Sciatic nerve (tissue), 2 donors: ENCODE measurements around the gene ZNF8. TPM values are rescaled to one million over a fixed set of nuclear protein-coding genes. Genes with fewer than 3 reads are reported as not detected.
"Not testable (repeated sequence)": the region's sequence is repeated elsewhere in the genome, so short reads cannot be mapped to it uniquely, and the experiment has no call there.

ENCODE experiments used
- ATAC-seq: fragments of 200-7000 bp; cut with Tn5 transposase; one replicate; pipeline ENCODE4 v1.9.1; 2020; ENCODE audit warnings: mild to moderate bottlenecking, moderate library complexity
- DNase-seq: peaks from one replicate; pipeline ENCODE4 v3.0.0-alpha.2; 2020; ENCODE audit warnings: low spot score
- intact Hi-C: fragments of 100-400 bp; cut with DNase I; formaldehyde crosslinking; loops from one replicate; pipeline ENCODE4 v1.14.2; 2022
- total RNA-seq: library from RNA; stranded (reverse); fragmentation: NEBNext Ultra II Directional; extraction: Animal tissue kit (Norgen Biotek cat#: 25700); gene quantifications from one replicate; pipeline ENCODE4 v1.2.1, GENCODE V29; 2021
- donor health status: DM: no; HTN: no; CAD: no.
- donor health status: DM: no; HTN: no; CAD: no.

The ZNF8 gene
- total RNA-seq, 1 donor from 2014 or later = 6.9 TPM

DNA sequence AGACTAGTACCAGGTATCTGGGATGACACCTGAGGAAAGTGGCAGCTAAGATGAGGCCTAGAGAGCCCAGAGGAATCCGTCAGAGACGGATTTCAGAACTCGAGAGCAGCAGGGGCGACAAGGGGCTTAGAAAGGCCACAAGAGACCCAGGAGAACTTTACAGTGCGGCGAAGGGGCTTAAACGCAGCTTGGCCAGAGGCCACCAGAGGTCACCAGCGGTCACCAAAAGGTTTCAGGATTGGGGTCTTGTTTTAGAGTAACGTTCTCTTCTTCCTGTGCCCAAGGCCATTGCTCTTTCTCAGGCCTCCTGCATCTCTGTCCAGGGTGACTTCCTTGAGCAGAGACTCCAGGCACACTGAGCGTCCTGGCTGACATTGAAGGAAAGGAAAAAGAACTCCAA is 50.2 kb downstream of the ZNF8 start:
- intact Hi-C loops = no loop called here
- DNase-seq (no peak), ATAC-seq (no peak)

- no peak for ATAC-seq
- intact Hi-C loops = no loop called here
- no peak for DNase-seq
Measured at GRCh38 chr19:58330458-58330857, 51.7 kb downstream of the ZNF8 start.

DNA sequence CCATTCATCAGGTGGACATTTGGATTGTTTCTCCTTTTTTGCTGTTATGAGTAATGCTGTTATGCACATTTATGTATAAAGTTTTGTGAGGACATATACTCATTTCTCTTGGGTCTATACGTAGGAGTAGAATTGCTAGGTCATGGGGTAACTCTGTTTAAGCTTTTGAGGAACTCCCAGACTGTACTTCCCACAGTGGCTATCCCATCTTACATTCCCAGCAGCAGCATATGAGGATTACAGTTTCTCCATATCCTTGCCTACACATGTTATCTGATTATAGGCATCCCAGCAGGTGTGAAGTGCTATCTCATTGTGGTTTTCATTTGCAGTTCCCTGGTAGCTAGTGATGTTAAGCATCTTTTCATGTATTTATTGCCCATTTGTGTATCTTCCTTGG is 53.9 kb downstream of the ZNF8 start:
- DNase-seq = no peak
- intact Hi-C loops = no loop called here
- no peak for ATAC-seq

DNA sequence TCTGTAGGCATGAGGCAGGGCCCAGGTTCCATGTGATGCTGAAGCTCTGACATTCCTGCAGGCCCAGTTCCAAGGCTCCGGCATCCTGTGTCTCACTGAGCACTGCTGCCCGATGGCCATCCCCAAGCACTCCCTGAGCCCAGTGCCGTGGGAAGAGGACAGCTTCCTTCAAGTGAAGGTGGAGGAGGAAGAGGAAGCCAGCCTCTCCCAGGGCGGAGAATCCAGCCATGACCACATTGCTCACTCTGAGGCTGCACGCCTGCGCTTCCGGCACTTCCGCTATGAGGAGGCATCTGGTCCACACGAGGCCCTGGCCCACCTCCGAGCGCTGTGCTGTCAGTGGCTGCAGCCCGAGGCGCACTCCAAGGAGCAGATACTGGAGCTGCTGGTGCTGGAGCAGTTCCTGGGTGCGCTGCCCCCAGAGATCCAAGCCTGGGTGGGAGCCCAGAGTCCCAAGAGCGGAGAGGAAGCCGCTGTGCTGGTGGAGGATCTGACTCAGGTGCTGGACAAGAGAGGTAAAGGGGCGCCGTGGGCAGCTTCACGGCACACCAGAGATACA is 56.0 kb downstream of the ZNF8 start:
- ATAC-seq = no peak
- peak; percentile 36 for DNase-seq
- intact Hi-C loops = no loop called here

GRCh38 chr19:58335630-58336029 is 56.9 kb downstream of the ZNF8 start:
- intact Hi-C loops = no loop called here
- DNase-seq (no peak), ATAC-seq (no peak)

GRCh38 chr19:58336216-58336615 is 57.5 kb downstream of the ZNF8 start:
- ATAC-seq (no peak), DNase-seq (no peak)
- intact Hi-C loops = no loop called here

GRCh38 chr19:58336820-58337219 is 58.1 kb downstream of the ZNF8 start:
- DNase-seq (no peak), ATAC-seq (no peak)
- intact Hi-C loops = no loop called here

DNA sequence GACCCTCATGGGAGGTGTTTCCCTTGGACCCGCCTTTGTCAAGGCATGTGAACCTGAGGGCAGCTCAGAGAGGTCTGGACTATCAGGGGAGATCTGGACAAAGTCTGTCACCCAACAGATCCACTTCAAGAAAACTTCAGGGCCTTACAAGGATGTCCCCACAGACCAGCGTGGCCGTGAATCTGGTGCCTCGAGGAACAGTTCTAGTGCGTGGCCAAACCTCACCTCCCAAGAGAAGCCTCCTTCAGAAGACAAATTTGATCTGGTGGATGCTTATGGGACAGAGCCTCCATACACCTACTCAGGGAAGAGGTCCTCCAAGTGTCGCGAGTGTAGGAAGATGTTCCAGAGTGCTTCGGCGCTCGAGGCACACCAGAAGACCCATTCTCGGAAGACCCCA is 59.6 kb downstream of the ZNF8 start:
- no peak for DNase-seq
- no peak for ATAC-seq
- intact Hi-C loops = no loop called here

DNA sequence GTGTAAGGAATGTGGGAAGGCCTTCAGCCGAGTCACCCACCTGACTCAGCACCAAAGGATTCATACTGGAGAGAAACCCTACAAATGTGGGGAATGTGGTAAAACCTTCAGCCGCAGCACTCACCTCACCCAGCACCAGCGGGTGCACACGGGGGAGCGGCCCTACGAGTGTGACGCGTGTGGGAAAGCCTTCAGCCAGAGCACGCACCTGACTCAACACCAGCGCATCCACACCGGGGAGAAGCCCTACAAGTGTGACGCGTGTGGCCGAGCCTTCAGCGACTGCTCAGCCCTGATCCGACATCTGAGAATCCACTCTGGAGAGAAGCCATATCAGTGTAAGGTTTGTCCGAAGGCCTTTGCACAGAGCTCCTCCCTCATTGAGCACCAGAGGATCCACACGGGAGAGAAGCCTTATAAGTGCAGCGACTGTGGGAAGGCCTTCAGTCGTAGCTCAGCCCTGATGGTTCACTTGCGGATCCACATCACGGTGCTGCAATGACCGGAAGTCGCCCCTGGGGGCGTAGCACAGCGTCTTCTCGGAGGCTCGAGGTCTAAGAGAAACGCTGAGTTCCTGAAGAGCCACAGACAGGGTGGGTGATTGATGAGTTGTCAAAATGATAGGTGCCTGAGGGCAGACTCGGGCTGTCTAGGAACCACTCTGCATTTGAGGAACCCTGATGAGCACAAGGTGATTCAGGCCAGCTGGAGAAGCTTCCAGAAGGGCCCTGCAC is 60.2 kb downstream of the ZNF8 start:
- intact Hi-C loops = no loop called here
- no peak for ATAC-seq
- DNase-seq = no peak

DNA sequence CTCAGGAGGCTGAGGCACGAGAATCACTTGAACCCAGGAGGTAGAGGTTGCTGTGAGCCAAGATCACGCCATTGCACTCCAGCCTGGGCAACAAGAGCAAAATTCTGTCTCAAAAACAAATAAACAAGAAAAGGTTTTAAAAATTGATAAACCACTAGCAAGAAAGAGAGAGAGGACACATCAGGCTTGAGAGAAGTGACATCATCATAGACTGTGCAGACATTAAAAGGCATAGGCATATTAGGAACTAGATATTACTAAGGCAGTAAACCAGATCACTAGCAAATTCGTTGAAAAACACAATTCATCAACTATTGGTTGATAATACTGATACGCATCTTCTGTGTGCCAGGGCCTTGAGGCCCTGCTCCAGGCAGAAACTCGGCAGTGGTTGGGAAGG is 66.8 kb downstream of the ZNF8 start:
- DNase-seq = no peak
- intact Hi-C loops = no loop called here
- no peak for ATAC-seq

DNA sequence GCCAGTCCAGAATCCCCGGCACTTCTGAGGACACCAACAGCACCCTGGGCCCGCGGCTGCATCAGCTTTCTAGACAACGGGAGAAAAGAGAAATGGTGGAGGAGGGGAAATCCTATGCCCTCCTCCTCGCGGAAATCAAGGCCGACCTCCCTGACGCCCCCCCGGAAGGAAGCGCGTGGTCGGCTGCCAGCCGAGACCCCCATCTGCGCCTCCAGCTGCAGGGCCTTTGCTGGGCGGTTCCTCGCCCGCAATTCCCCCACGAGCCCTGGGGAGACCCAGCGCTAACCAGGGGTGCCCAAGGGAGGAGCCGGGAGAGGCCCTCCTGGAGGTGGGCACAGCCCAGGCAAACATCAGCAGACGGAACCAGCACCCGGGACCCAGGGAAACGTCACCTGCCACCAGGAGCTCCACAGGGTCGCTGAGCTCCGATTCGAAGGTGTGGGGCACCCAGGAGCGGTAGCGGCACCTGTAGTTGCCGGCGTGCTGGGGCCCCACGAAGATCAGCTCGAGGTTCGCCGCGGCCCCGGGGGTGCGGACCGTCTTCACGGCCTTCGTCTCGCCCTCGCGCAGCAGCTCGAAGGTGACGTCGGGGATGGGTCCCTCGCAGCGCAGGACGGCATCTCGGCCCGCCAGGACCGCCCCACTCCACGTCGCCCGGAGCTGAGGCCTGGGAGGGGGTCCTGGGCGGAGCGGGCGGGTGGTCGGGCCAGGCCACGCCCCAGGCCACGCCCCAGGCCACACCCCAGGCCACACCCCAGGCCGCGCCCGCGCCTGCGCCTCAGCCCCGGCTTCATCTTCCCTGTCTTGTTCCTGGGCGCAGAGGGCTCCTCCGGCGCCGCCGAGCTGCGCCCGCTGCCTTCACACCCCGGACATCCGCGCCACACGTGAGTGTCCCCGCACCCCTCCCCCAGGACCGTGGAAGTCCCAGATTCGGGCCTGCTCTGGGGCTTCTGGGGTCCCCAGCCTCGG is 68.5 kb downstream of the ZNF8 start:
- ATAC-seq (peak; percentile 93), DNase-seq (peak; percentile 72)
- intact Hi-C loops = no loop called here

- intact Hi-C loops, ATAC-seq: not testable (repeated sequence)
- peak; percentile 39 for DNase-seq
Measured at GRCh38 chr19:58348080-58348479, 69.3 kb downstream of the ZNF8 start.

DNA sequence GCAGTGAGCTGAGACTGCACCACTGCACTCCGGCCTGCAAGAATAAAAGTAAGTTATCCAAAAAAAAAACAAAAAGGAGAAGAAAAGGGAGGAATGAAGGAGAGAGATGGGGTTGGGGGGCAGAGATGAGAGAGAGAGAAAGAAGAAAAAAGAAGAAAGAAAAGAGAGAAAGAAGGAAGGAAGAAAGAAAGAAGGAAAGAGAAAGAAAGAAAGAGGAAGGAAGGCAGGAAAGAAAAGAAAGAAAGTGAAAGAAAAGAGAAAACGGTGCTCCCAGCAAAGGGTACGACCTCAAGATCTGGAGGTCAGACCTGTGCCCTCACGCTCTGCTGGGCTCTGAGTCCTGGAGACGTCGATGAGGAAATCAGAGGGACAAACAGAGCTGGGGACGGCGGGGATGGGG is 70.8 kb downstream of the ZNF8 start:
- intact Hi-C loops = no loop called here
- ATAC-seq (no peak), DNase-seq (no peak)

DNA sequence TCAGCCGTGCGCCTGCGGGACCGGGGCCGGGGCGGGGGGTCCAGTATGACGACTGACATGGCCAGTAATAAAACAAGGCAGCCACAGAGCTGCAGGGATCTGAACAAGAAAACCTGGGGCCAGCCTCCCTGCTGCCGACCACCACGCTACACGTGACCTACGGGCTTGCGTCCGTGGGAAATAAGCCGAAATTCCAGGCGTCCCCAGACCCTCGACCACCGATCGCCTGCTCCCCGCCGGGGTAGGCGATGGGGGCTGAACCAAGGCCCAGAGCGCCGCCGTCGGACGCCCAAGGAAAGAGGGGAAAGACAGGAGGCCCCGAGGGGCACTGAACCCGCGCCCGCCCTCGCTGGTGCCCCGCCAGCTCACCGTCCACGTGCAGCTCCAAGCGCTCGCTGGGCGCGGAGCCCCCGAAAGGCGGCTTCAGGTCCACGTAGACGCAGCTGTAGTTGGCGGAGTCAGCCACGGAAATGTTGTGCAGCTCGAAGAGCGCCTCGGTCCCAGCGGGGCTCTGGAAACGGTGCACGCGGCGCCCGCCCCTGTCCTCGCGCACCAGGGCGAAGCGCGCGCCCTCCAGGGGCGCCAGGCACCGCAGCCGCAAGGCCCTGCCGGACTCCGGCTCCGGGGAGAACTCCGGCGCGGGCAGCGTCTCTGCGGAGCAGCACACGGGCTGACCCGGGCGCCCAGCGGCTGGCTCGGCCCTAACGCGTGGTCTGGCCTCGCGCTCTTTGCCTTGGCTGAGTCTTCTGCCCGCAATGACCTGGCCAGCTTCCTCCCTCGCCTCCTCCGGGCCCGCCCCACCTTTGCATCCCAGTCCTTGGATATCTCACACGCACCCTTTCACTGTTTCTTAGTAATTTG is 71.5 kb downstream of the ZNF8 start:
- ATAC-seq (no peak), DNase-seq (peak; percentile 53)
- intact Hi-C loops = no loop called here

DNA sequence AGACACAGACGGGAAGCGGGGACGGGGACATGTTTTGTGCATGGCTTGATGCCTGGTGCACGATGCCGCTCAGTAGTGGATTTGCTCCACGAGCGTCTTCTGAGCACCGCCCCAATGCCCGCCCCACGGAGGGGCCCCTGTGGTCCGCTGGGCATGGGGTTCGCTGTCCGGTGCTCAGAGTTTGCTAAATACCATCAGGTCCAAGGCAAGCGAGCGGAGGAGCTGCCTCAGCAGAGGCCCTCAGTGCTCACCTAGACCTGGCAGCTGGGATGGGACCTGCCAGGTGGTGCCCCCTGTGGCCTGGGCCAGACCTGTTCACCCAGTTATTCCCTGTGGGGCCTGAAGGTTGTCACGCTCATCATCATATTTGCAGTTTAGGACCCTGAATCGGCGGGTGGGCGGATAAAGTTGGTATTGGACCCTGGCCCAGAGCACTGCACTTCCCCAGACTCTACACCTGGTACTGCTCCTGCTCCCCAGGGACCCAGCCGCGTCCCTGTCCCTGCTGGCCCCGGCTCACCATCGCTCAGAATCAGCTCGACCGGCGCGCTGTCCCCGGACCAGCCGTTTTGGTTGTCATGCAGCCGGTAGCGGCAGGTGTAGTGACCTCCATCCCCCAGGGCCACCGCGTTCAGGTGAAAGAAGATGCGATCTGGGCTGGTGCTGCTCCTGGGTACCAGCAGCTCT is 72.3 kb downstream of the ZNF8 start:
- no peak for ATAC-seq

GRCh38 chr19:58351558-58351878 is 72.8 kb downstream of the ZNF8 start:
- intact Hi-C loops = no loop called here
- no peak for ATAC-seq

More for the DNA sequence above, 72.3 kb downstream of the ZNF8 start:
- no peak for DNase-seq
- intact Hi-C loops = no loop called here

GRCh38 chr19:58351990-58352755 is 73.4 kb downstream of the ZNF8 start:
- intact Hi-C loops = no loop called here
- ATAC-seq (no peak), DNase-seq (no peak)

More at GRCh38 chr19:58351558-58351878, 72.8 kb downstream of the ZNF8 start:
- no peak for DNase-seq
